GM12878 (cell line): Measurements from ENCODE around the gene BIRC5. TPM values are rescaled to one million over a fixed set of nuclear protein-coding genes. Genes with fewer than 3 reads are reported as not detected.

ENCODE experiments used
- ATF3 ChIP-seq: IDR thresholded peaks from 2 replicates; pipeline ENCODE4 v1.6.1; 2011; ENCODE audit warnings: low read depth, mild to moderate bottlenecking, low read length, moderate library complexity, borderline replicate concordance; ENCODE audit errors: extremely low read depth
- BACH1 ChIP-seq: fragments of 450-650 bp; IDR thresholded peaks from 2 replicates; pipeline ENCODE4 v1.6.1; 2017; ENCODE audit warnings: mild to moderate bottlenecking, borderline replicate concordance
- BRCA1 ChIP-seq: IDR thresholded peaks from 2 replicates; pipeline ENCODE4 v1.6.1; 2011; ENCODE audit warnings: low read depth, low read length, improper control_type of control experiment
- EED ChIP-seq: sonication (generic); IDR thresholded peaks from 2 replicates; pipeline ENCODE4 v1.6.1; 2016; ENCODE audit warnings: antibody characterized with exemption, low read depth
- EP300 ChIP-seq, 2 experiments: fragments of 150-350 bp in 1 of 2; IDR thresholded peaks; 2 replicates each; pipeline ENCODE4 v1.6.1; 2011 to 2012; ENCODE audit warnings: low read depth in 2 of 2, low read length in 2 of 2, borderline replicate concordance in 1 of 2, improper control_type of control experiment in 1 of 2, inconsistent platforms in 1 of 2; ENCODE audit not compliant: control insufficient read depth in 1 of 2
- FOS ChIP-seq: IDR thresholded peaks from 3 replicates; pipeline ENCODE4 v1.6.1; 2011; ENCODE audit warnings: borderline replicate concordance; ENCODE audit not compliant: insufficient read length; ENCODE audit errors: extremely low read depth
- HDAC6 ChIP-seq: fragments of 200-600 bp; sonication (generic); IDR thresholded peaks from one replicate; pipeline ENCODE4 v1.8.0; 2017; ENCODE audit warnings: antibody characterized with exemption; ENCODE audit not compliant: unreplicated experiment
- KAT2A ChIP-seq: conservative IDR thresholded peaks from 2 replicates; pipeline ENCODE4 v1.6.1; 2011; ENCODE audit warnings: low read depth, low read length; ENCODE audit not compliant: control insufficient read depth
- MTA2 ChIP-seq: fragments of 450-650 bp; IDR thresholded peaks from 2 replicates; pipeline ENCODE4 v1.6.1; 2016; ENCODE audit warnings: low read depth, mild to moderate bottlenecking, moderate library complexity
- MTA3 ChIP-seq: IDR thresholded peaks from 2 replicates; pipeline ENCODE4 v1.6.1; 2012; ENCODE audit warnings: low read length, inconsistent platforms, borderline replicate concordance
- MXI1 ChIP-seq: fragments of 150-350 bp; IDR thresholded peaks from 2 replicates; pipeline ENCODE4 v1.6.1; 2011; ENCODE audit warnings: low read depth, mild to moderate bottlenecking, inconsistent platforms, low read length, improper control_type of control experiment
- NR2C1 ChIP-seq: fragments of 450-650 bp; IDR thresholded peaks from 2 replicates; pipeline ENCODE4 v1.6.1; 2017; ENCODE audit warnings: antibody characterized with exemption, mild to moderate bottlenecking, moderate library complexity
- NR2C2 ChIP-seq: IDR thresholded peaks from 2 replicates; pipeline ENCODE4 v1.6.1; 2011; ENCODE audit warnings: borderline replicate concordance, low read depth; ENCODE audit not compliant: control insufficient read depth, insufficient read length
- NR2F1 ChIP-seq: fragments of 450-650 bp; conservative IDR thresholded peaks from 2 replicates; pipeline ENCODE4 v1.6.1; 2017; ENCODE audit warnings: mild to moderate bottlenecking
- POLR2AphosphoS5 ChIP-seq: IDR thresholded peaks from 2 replicates; pipeline ENCODE4 v1.6.1; 2011; ENCODE audit warnings: mild to moderate bottlenecking, low read length, inconsistent platforms
- POU2F2 ChIP-seq: IDR thresholded peaks from 3 replicates; pipeline ENCODE4 v1.6.1; 2011; ENCODE audit warnings: low read depth, mild to moderate bottlenecking, low read length, borderline replicate concordance
- SMARCA5 ChIP-seq: fragments of 450-650 bp; IDR thresholded peaks from 2 replicates; pipeline ENCODE4 v1.6.1; 2017; ENCODE audit warnings: mild to moderate bottlenecking
- SP1 ChIP-seq: IDR thresholded peaks from one replicate; pipeline ENCODE4 v1.6.1; 2011; ENCODE audit warnings: low read depth, low read length
- SRF ChIP-seq, 2 experiments: IDR thresholded peaks; 2 replicates each; pipeline ENCODE4 v1.6.1; 2011; ENCODE audit warnings: low read depth in 2 of 2, low read length in 2 of 2, mild to moderate bottlenecking in 1 of 2, moderate library complexity in 1 of 2
- STAT1 ChIP-seq: fragments of 450-650 bp; conservative IDR thresholded peaks from 2 replicates; pipeline ENCODE4 v1.6.1; 2014; ENCODE audit warnings: antibody characterized with exemption, mild to moderate bottlenecking
- YBX1 ChIP-seq: fragments of 450-650 bp; IDR thresholded peaks from 2 replicates; pipeline ENCODE4 v1.6.1; 2016; ENCODE audit warnings: antibody characterized with exemption
- YY1 ChIP-seq: IDR thresholded peaks from 2 replicates; pipeline ENCODE4 v1.6.1; 2011; ENCODE audit warnings: low read depth, mild to moderate bottlenecking, low read length
- ZNF274 ChIP-seq: IDR thresholded peaks from one replicate; pipeline ENCODE4 v1.8.0; 2011; ENCODE audit not compliant: insufficient read length, insufficient read depth
- ZNF622 ChIP-seq: fragments of 450-650 bp; IDR thresholded peaks from 2 replicates; pipeline ENCODE4 v1.6.1; 2017; ENCODE audit warnings: mild to moderate bottlenecking, inconsistent platforms
- ZZZ3 ChIP-seq: IDR thresholded peaks from 2 replicates; pipeline ENCODE4 v1.6.1; 2011; ENCODE audit warnings: low read depth; ENCODE audit not compliant: control insufficient read depth, insufficient read length
- polyA plus RNA-seq, 11 experiments: library from polyadenylated mRNA; depleted of rRNA in 4 of 11; unstranded in 6 of 11; stranded (reverse) in 5 of 11; fragments of >200 nt; fragmentation: Nextera tagmentation in 4 of 11; fragmentation: Illumina TruSeq in 1 of 11; extraction: Ambion mirVana in 4 of 11; extraction: Trizol in 1 of 11; gene quantifications; 1 replicate in 1 of 11; 2 replicates in 10 of 11; pipeline versions ENCODE4 v1.2.1 to v1.2.3, GENCODE V29; 2011 to 2016; ENCODE audit warnings: inconsistent platforms in 2 of 11, missing spikeins in 2 of 11, low read depth in 1 of 11
- total RNA-seq, 4 experiments: library from RNA; depleted of rRNA in 3 of 4; stranded (reverse); fragments of >200 nt in 3 of 4; fragmentation: Illumina TruSeq in 1 of 4; extraction: Trizol in 1 of 4; gene quantifications; 2 replicates each; pipeline versions ENCODE4 v1.2.1 to v1.2.3, GENCODE V29; 2013 to 2021
- TF ChIP-seq, protein P1 (sequence below), 3 experiments: IDR thresholded peaks in 2 of 3; conservative IDR thresholded peaks in 1 of 3; 2 replicates each; pipeline ENCODE4 v1.5.1; 2011; ENCODE audit warnings: low read depth in 3 of 3, low read length in 3 of 3, mild to moderate bottlenecking in 3 of 3, control low read depth in 2 of 3, moderate library complexity in 2 of 3, inconsistent platforms in 1 of 3, mixed read lengths in 1 of 3; ENCODE audit not compliant: control insufficient read depth in 2 of 3, insufficient read depth in 1 of 3; ENCODE audit errors: extremely low read depth in 1 of 3
- TF ChIP-seq, protein P2 (sequence below): fragments of 450-650 bp; IDR thresholded peaks from 2 replicates; pipeline ENCODE4 v1.6.1; 2017; ENCODE audit warnings: mild to moderate bottlenecking, moderate library complexity

BIRC5 gene
- total and polyA plus RNA-seq, 10 of the 15 experiments (the other 5 are each of a cell fraction or from before 2014, with no cell fraction given): 41.0 to 175 (median 90.8) TPM

- TF ChIP-seq FOS: no peak
- TF ChIP-seq KAT2A: no peak
- no peak for TF ChIP-seq EP300 (IDR thresholded peaks at IDR 0.05; ENCODE audit: borderline replicate concordance in 1 of 2, control insufficient read depth in 1 of 2, low read depth in 2 of 2, low read length in 2 of 2)
- peak; percentile 65; the same call in 1 of the 2 replicates for TF ChIP-seq EED
- TF ChIP-seq POU2F2: peak; percentile 23; the same call in 1 of the 3 replicates
- peak; percentile 7 for TF ChIP-seq SP1
- no peak for TF ChIP-seq STAT1
- TF ChIP-seq BRCA1: no peak
- no peak for TF ChIP-seq MXI1
- no peak for TF ChIP-seq NR2C2
- no peak for TF ChIP-seq YY1
- TF ChIP-seq MTA3: no peak; the same call in 1 of the 2 replicates
- TF ChIP-seq ATF3: no peak
- no peak for TF ChIP-seq ZNF622
- TF ChIP-seq, protein P1, sequence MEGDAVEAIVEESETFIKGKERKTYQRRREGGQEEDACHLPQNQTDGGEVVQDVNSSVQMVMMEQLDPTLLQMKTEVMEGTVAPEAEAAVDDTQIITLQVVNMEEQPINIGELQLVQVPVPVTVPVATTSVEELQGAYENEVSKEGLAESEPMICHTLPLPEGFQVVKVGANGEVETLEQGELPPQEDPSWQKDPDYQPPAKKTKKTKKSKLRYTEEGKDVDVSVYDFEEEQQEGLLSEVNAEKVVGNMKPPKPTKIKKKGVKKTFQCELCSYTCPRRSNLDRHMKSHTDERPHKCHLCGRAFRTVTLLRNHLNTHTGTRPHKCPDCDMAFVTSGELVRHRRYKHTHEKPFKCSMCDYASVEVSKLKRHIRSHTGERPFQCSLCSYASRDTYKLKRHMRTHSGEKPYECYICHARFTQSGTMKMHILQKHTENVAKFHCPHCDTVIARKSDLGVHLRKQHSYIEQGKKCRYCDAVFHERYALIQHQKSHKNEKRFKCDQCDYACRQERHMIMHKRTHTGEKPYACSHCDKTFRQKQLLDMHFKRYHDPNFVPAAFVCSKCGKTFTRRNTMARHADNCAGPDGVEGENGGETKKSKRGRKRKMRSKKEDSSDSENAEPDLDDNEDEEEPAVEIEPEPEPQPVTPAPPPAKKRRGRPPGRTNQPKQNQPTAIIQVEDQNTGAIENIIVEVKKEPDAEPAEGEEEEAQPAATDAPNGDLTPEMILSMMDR (IDR thresholded peaks at IDR 0.05 in 2 of 3, conservative IDR thresholded peaks at IDR 0.05 in 1 of 3; ENCODE audit: control insufficient read depth in 2 of 3, extremely low read depth in 1 of 3, insufficient read depth in 1 of 3, low read depth in 3 of 3, low read length in 3 of 3): peak; percentile 3 to 48 (median 33); a peak in 3 of 6 replicates
- peak; percentile 57 for TF ChIP-seq BACH1
- no peak for TF ChIP-seq NR2C1
- TF ChIP-seq, protein P2, sequence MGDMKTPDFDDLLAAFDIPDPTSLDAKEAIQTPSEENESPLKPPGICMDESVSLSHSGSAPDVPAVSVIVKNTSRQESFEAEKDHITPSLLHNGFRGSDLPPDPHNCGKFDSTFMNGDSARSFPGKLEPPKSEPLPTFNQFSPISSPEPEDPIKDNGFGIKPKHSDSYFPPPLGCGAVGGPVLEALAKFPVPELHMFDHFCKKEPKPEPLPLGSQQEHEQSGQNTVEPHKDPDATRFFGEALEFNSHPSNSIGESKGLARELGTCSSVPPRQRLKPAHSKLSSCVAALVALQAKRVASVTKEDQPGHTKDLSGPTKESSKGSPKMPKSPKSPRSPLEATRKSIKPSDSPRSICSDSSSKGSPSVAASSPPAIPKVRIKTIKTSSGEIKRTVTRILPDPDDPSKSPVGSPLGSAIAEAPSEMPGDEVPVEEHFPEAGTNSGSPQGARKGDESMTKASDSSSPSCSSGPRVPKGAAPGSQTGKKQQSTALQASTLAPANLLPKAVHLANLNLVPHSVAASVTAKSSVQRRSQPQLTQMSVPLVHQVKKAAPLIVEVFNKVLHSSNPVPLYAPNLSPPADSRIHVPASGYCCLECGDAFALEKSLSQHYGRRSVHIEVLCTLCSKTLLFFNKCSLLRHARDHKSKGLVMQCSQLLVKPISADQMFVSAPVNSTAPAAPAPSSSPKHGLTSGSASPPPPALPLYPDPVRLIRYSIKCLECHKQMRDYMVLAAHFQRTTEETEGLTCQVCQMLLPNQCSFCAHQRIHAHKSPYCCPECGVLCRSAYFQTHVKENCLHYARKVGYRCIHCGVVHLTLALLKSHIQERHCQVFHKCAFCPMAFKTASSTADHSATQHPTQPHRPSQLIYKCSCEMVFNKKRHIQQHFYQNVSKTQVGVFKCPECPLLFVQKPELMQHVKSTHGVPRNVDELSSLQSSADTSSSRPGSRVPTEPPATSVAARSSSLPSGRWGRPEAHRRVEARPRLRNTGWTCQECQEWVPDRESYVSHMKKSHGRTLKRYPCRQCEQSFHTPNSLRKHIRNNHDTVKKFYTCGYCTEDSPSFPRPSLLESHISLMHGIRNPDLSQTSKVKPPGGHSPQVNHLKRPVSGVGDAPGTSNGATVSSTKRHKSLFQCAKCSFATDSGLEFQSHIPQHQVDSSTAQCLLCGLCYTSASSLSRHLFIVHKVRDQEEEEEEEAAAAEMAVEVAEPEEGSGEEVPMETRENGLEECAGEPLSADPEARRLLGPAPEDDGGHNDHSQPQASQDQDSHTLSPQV: no peak
- no peak for TF ChIP-seq ZZZ3
- 0 out of 2 replicates have a peak, but pooled peaks have one; percentile 25 for TF ChIP-seq NR2F1
- no peak for TF ChIP-seq ZNF274
- TF ChIP-seq SMARCA5: 0 out of 2 replicates have a peak, but pooled peaks have one; percentile 21
- TF ChIP-seq MTA2: no peak
- no peak for TF ChIP-seq SRF (IDR thresholded peaks at IDR 0.05; ENCODE audit: low read depth in 2 of 2, low read length in 2 of 2)
- no peak for TF ChIP-seq YBX1
- TF ChIP-seq POLR2AphosphoS5: peak; percentile 90
- TF ChIP-seq HDAC6: no peak
These were observed 39.6 kb upstream of the BIRC5 start (continued) for GRCh38 chr17:78174346-78174869.
